HEK293T (cell line): ENCODE measurements around the gene IMPG1.

Experiments used
- CTCF ChIA-PET: fragments of 350-600 bp; formaldehyde crosslinking; extraction: SDS; loops from one replicate; lab custom pipeline; 2021; ENCODE audit warnings: antibody characterized with exemption, inconsistent platforms; lab: Yijun Ruan, JAX
- POLR2A ChIA-PET: fragments of 350-600 bp; formaldehyde crosslinking; extraction: SDS; loops from one replicate; lab custom pipeline; 2020; ENCODE audit warnings: antibody characterized with exemption, inconsistent platforms; lab: Yijun Ruan, JAX
- DNase-seq: peaks from one replicate; pipeline ENCODE4 v3.0.0; 2012; ENCODE audit warnings: mixed read lengths; ENCODE audit errors: extremely low spot score
- ARNT ChIP-seq: fragments of 450-650 bp; IDR thresholded peaks from 2 replicates; pipeline ENCODE4 v1.6.1; 2017; ENCODE audit warnings: mild to moderate bottlenecking
- BHLHE40 ChIP-seq: fragments of 450-650 bp; IDR thresholded peaks from 2 replicates; pipeline ENCODE4 v1.6.1; 2016; ENCODE audit warnings: mild to moderate bottlenecking, moderate library complexity, borderline replicate concordance
- CTBP1 ChIP-seq: fragments of 450-650 bp; IDR thresholded peaks from 2 replicates; pipeline ENCODE4 v1.6.1; 2016; ENCODE audit warnings: borderline replicate concordance
- ELF4 ChIP-seq: fragments of 450-650 bp; IDR thresholded peaks from 2 replicates; pipeline ENCODE4 v1.6.1; 2017; ENCODE audit warnings: antibody characterized with exemption
- FOXA1 ChIP-seq: fragments of 450-650 bp; IDR thresholded peaks from 2 replicates; pipeline ENCODE4 v1.6.1; 2016; ENCODE audit warnings: mild to moderate bottlenecking
- FOXK2 ChIP-seq: fragments of 450-650 bp; IDR thresholded peaks from 2 replicates; pipeline ENCODE4 v1.6.1; 2016; ENCODE audit warnings: mild to moderate bottlenecking
- FOXM1 ChIP-seq: fragments of 450-650 bp; IDR thresholded peaks from 2 replicates; pipeline ENCODE4 v1.6.1; 2017; ENCODE audit warnings: mild to moderate bottlenecking, borderline replicate concordance
- HDGF ChIP-seq: fragments of 450-650 bp; IDR thresholded peaks from 2 replicates; pipeline ENCODE4 v1.6.1; 2017; ENCODE audit warnings: antibody characterized with exemption, borderline replicate concordance
- L3MBTL2 ChIP-seq: fragments of 450-650 bp; conservative IDR thresholded peaks from 2 replicates; pipeline ENCODE4 v1.6.1; 2016; ENCODE audit warnings: mild to moderate bottlenecking
- LEF1 ChIP-seq: fragments of 450-650 bp; IDR thresholded peaks from 2 replicates; pipeline ENCODE4 v1.6.1; 2017; ENCODE audit warnings: mild to moderate bottlenecking, borderline replicate concordance
- NFRKB ChIP-seq: fragments of 450-650 bp; IDR thresholded peaks from 2 replicates; pipeline ENCODE4 v1.6.1; 2016; ENCODE audit warnings: mild to moderate bottlenecking, moderate library complexity
- SP1 ChIP-seq: fragments of 450-650 bp; IDR thresholded peaks from 2 replicates; pipeline ENCODE4 v1.6.1; 2017
- SUZ12 ChIP-seq: fragments of 450-650 bp; IDR thresholded peaks from 2 replicates; pipeline ENCODE4 v1.6.1; 2016; ENCODE audit warnings: mild to moderate bottlenecking
- TARDBP ChIP-seq: fragments of 450-650 bp; IDR thresholded peaks from 2 replicates; pipeline ENCODE4 v1.6.1; 2016
- ZNF384 ChIP-seq: fragments of 450-650 bp; IDR thresholded peaks from 2 replicates; pipeline ENCODE4 v1.6.1; 2016
- TF ChIP-seq, protein P1 (sequence below): fragments of 450-650 bp; IDR thresholded peaks from 2 replicates; pipeline ENCODE4 v1.6.1; 2016

IMPG1 gene

DNA sequence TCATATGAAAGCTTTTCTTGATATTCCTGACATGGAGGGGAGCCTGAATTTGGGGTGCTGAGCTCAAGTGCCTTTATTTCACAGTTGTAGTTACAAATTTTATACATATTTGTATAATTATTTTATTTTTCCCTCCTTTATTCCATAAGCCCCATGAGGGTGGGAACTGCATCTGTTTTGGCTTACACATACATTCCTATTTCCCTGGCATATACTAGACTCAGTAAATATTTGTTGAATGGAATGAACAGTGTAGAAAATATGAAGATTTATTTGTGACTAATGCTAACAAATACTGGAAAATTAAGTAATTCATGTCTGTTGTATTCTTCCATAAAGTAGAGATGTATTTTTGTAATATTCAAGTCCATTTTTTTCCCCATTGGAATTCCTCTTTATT lies 196.3 kb downstream of the IMPG1 start:
- POLR2A ChIA-PET, result interaction anchor here (0.7 kb wide), 1 partner anchor 64 kb away, joined by 4 read pairs; no protein-coding TSS in a partner anchor
- no peak for TF ChIP-seq L3MBTL2
- no peak for TF ChIP-seq FOXK2
- no peak for TF ChIP-seq FOXM1
- no peak for TF ChIP-seq NFRKB
- TF ChIP-seq ARNT, result no peak
- TF ChIP-seq FOXA1, result no peak
- no peak for TF ChIP-seq ZNF384
- TF ChIP-seq ELF4, result no peak
- TF ChIP-seq HDGF, result no peak
- TF ChIP-seq SUZ12, result no peak
- TF ChIP-seq LEF1, result no peak
- TF ChIP-seq CTBP1, result no peak
- TF ChIP-seq TARDBP, result no peak
- TF ChIP-seq, protein P1, sequence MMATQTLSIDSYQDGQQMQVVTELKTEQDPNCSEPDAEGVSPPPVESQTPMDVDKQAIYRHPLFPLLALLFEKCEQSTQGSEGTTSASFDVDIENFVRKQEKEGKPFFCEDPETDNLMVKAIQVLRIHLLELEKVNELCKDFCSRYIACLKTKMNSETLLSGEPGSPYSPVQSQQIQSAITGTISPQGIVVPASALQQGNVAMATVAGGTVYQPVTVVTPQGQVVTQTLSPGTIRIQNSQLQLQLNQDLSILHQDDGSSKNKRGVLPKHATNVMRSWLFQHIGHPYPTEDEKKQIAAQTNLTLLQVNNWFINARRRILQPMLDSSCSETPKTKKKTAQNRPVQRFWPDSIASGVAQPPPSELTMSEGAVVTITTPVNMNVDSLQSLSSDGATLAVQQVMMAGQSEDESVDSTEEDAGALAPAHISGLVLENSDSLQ, result no peak
- TF ChIP-seq SP1, result no peak
- no peak for TF ChIP-seq BHLHE40
- CTCF ChIA-PET, result interaction anchor here (1.8 kb wide), 1 partner anchor 17 kb away, joined by 6 read pairs; no protein-coding TSS in a partner anchor
- DNase-seq, result no peak

DNA sequence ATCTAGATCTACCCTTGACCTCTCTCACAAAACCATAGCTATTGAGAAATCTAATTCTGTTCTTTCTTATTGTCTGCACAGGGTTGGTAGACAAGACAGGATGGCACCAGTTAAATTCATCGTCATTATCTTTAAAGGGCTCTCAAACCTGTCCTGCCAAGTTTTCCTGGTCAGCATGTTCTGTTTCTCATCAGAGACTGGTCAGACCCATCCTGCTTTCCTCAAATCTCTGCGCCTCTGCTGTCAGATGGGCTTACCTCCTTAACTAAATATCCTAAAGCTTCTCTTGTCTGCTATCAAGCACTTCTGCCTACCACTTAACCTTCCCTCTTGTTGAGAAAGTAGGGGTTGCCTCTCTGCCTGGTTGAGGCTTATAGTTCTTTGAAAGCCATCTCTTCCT lies 198.2 kb downstream of the IMPG1 start:
- POLR2A ChIA-PET, result no interaction called here
- CTCF ChIA-PET, result interaction anchor here (0.6 kb wide), 1 partner anchor 19 kb away, joined by 5 read pairs; no protein-coding TSS in a partner anchor
- DNase-seq, result no peak
- TF ChIP-seq TARDBP (no peak), ARNT (no peak), NFRKB (no peak), L3MBTL2 (no peak), FOXK2 (no peak), SP1 (no peak)
